ENCODE data around the gene AKAP12. TPM values are rescaled to one million over a fixed set of nuclear protein-coding genes. Genes with fewer than 3 reads are reported as not detected.
"Not testable (repeated sequence)": the region's sequence is repeated elsewhere in the genome, so short reads cannot be mapped to it uniquely, and the experiment has no call there.

The AKAP12 gene
- total RNA-seq, 2 donors from 2014 or later, result 4.7 TPM; not detected in 1

- H3K4me1 Mint-ChIP-seq (ENCODE audit: low read depth in 2 of 2), result peaks cover 45 to 51% of the 10 kb centered on the region in 2 donors
- H3K36me3 Mint-ChIP-seq; H3K27me3 Mint-ChIP-seq; H3K27ac Mint-ChIP-seq; DNase-seq (ENCODE audit: low spot score); ATAC-seq; H3K9me3 Mint-ChIP-seq; H3K4me3 Mint-ChIP-seq: not testable (repeated sequence)
Measured at GRCh38 chr6:151382631-151383030, 142.9 kb downstream of the AKAP12 start.

GRCh38 chr6:151384151-151384550 lies 144.4 kb downstream of the AKAP12 start:
- ATAC-seq, result no peak
- no peaks in the 10 kb centered on the region for H3K9me3 Mint-ChIP-seq
- no peaks in the 10 kb centered on the region for H3K27me3 Mint-ChIP-seq
- DNase-seq (ENCODE audit: low spot score), result no peak
- H3K4me1 Mint-ChIP-seq (ENCODE audit: low read depth in 2 of 2), result peaks cover 41 to 46% of the 10 kb centered on the region in 2 donors
- H3K27ac Mint-ChIP-seq, result peak overlapping the region; percentile 52 to 66
- peak overlapping the region; percentile 37 for H3K4me3 Mint-ChIP-seq
- peaks cover 7% of the 10 kb centered on the region for H3K36me3 Mint-ChIP-seq

GRCh38 chr6:151385177-151385576 lies 145.4 kb downstream of the AKAP12 start:
- peak overlapping the region; percentile 37 for H3K4me3 Mint-ChIP-seq
- peaks cover 36 to 44% of the 10 kb centered on the region in 2 donors for H3K4me1 Mint-ChIP-seq (ENCODE audit: low read depth in 2 of 2)
- no peaks in the 10 kb centered on the region for H3K27me3 Mint-ChIP-seq
- DNase-seq (ENCODE audit: low spot score) (no peak), ATAC-seq (no peak)
- peaks cover 7% of the 10 kb centered on the region for H3K36me3 Mint-ChIP-seq
- no peaks in the 10 kb centered on the region for H3K9me3 Mint-ChIP-seq
- H3K27ac Mint-ChIP-seq, result peak overlapping the region; percentile 52 to 66

- no peak for ATAC-seq
- Mint-ChIP-seq H3K9me3 (no peaks in the 10 kb centered on the region), H3K4me1 (ENCODE audit: low read depth in 2 of 2) (peaks cover 30 to 34% of the 10 kb centered on the region in 2 donors), H3K27me3 (no peaks in the 10 kb centered on the region), H3K36me3 (peaks cover 15% of the 10 kb centered on the region), H3K27ac (peak overlapping the region; percentile 11 to 96), H3K4me3 (peak overlapping the region; percentile 34)
- no peak for DNase-seq (ENCODE audit: low spot score)
Measured at GRCh38 chr6:151387175-151387970, 147.6 kb downstream of the AKAP12 start.

DNA sequence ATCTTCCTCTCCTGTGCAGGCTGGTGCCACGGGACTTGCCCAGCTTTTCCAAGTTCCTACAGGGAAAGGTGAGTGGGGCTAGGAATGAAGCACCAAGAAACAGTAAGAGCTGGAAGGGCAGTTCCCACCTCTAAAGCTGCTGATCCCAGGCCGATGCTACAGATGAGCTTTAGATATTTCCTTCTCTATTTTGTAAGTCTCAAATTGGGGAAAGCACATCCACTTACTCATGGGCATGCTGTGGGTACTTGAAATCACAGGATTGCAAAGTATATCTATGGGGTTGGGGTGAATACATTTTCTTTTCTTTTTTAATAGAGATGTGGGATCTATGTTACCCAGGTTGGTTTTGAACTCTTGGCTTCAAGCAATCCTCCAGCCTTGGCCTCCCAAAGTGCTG lies 148.5 kb downstream of the AKAP12 start:
- Mint-ChIP-seq H3K9me3 (no peaks in the 10 kb centered on the region), H3K27me3 (no peaks in the 10 kb centered on the region), H3K4me1 (ENCODE audit: low read depth in 2 of 2) (peaks cover 38 to 43% of the 10 kb centered on the region in 2 donors), H3K4me3 (peak overlapping the region; percentile 98), H3K27ac (peak overlapping the region; percentile 95 to 96), H3K36me3 (peaks cover 15% of the 10 kb centered on the region)
- ATAC-seq (no peak), DNase-seq (ENCODE audit: low spot score) (no peak)

GRCh38 chr6:151388997-151389617 lies 149.3 kb downstream of the AKAP12 start:
- H3K27ac Mint-ChIP-seq, result peak overlapping the region; percentile 95 to 96
- ATAC-seq (no peak), DNase-seq (ENCODE audit: low spot score) (no peak)
- H3K27me3 Mint-ChIP-seq, result no peaks in the 10 kb centered on the region
- peaks cover 12% of the 10 kb centered on the region for H3K36me3 Mint-ChIP-seq
- peaks cover 44 to 47% of the 10 kb centered on the region in 2 donors for H3K4me1 Mint-ChIP-seq (ENCODE audit: low read depth in 2 of 2)
- no peaks in the 10 kb centered on the region for H3K9me3 Mint-ChIP-seq
- H3K4me3 Mint-ChIP-seq, result peak overlapping the region; percentile 98

GRCh38 chr6:151389618-151390275 lies 150.0 kb downstream of the AKAP12 start:
- peaks cover 40 to 44% of the 10 kb centered on the region in 2 donors for H3K4me1 Mint-ChIP-seq (ENCODE audit: low read depth in 2 of 2)
- DNase-seq (ENCODE audit: low spot score) (no peak), ATAC-seq (no peak)
- no peaks in the 10 kb centered on the region for H3K27me3 Mint-ChIP-seq
- H3K27ac Mint-ChIP-seq, result peak overlapping the region; percentile 95 to 96
- H3K36me3 Mint-ChIP-seq, result peaks cover 8% of the 10 kb centered on the region
- no peaks in the 10 kb centered on the region for H3K9me3 Mint-ChIP-seq
- peak overlapping the region; percentile 98 for H3K4me3 Mint-ChIP-seq

DNA sequence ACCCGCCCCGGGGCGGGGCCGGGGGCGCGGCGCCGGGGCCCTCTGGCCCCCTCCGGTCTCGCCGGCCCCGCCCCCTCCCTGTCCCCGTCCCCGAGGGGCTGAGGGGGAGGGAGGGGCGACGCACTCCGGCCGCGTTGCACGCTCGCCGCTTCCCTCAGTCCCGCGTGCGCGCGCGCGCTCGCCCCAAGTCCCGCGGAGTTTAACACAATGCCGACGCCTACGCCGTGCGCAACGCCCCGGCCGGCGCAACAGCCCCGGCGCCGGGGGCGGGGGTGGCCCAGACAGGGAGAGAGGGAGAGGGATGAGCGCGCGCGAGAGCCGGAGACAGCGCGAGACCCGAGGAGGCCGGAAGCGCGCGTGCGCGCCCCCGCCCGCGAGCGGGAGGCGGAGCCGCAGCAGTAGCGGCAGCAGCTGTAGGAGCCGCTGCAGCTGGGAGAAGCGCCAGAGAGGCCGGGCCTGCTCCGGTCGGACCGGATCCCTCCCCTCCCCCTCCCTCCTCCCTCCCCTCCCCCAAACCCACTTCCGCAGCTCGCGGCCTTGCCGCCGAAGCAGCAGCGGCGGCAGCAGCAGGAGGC lies 150.6 kb downstream of the AKAP12 start:
- H3K9me3 Mint-ChIP-seq, result no peaks in the 10 kb centered on the region
- H3K27ac Mint-ChIP-seq, result peak overlapping the region; percentile 95 to 96
- H3K4me1 Mint-ChIP-seq (ENCODE audit: low read depth in 2 of 2), result peaks cover 39 to 44% of the 10 kb centered on the region in 2 donors
- no peaks in the 10 kb centered on the region for H3K27me3 Mint-ChIP-seq
- peak; percentile 91 to 93 for ATAC-seq
- H3K4me3 Mint-ChIP-seq, result peak overlapping the region; percentile 60
- DNase-seq (ENCODE audit: low spot score), result peak; percentile 99
- peaks cover 8% of the 10 kb centered on the region for H3K36me3 Mint-ChIP-seq

- H3K27me3 Mint-ChIP-seq, result no peaks in the 10 kb centered on the region
- no peaks in the 10 kb centered on the region for H3K9me3 Mint-ChIP-seq
- peaks cover 40 to 45% of the 10 kb centered on the region in 2 donors for H3K4me1 Mint-ChIP-seq (ENCODE audit: low read depth in 2 of 2)
- ATAC-seq (peak in 1 of 2 donors; percentile 21), DNase-seq (ENCODE audit: low spot score) (peak; percentile 86)
- H3K27ac Mint-ChIP-seq, result peak overlapping the region in 1 of 2 donors; percentile 97
- H3K36me3 Mint-ChIP-seq, result peaks cover 8% of the 10 kb centered on the region
- peak overlapping the region; percentile 99 for H3K4me3 Mint-ChIP-seq
Measured at GRCh38 chr6:151390851-151391470, 151.2 kb downstream of the AKAP12 start.

DNA sequence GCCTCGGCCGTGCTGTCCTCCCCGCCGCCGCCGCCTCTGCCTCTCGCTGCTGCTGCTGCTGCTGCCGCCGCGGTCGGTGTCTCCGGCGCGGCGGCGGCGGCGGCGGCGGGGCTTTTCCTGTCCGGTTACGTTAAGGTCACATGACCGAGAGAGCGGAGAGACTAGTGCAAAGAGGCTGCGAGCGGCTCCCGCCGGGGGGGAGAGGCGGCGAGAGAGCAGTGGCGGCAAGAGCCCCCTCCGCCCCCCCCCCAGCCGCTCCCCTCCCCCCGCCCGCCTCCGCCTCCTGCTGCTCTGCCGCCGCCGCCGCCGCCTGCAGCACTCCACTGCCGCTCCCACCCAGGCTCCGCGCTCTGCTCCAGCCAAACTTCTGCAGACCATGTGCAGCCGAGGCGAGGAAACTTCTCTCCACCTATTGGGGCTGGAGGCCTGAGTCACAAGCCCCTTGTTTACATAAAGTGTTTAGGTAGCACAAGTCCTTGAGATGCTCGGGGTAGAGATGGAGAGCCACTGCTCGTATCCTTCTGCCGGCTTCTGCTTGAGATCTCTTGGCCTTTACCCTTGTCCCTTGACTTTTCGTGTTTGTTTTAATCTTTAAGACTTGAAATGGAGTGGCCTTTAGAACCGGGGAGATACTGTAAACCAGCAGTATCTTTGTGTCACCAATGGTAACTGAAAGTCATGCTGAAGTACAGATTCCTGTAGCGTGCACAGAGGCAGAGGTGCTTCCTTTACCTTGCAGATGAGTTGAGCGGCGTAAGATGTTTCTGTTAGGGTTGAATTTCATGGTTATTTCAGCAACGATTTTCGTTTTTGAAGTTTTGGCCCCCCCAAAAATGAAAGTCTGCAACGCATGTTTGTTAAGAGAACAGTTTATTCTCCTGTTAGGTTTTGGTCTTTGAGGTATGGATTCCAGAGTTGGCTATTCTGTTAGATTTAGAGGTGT lies 152.0 kb downstream of the AKAP12 start, which contains the start of gene ZBTB2:
Gene ZBTB2 (minus strand): TSS at position 89 of the 943 bp plus-strand sequence. CDS start 17,922 bp downstream, outside the sequence.
- Mint-ChIP-seq H3K9me3 (no peaks in the 10 kb centered on the region), H3K27me3 (no peaks in the 10 kb centered on the region), H3K4me1 (ENCODE audit: low read depth in 2 of 2) (peaks cover 42 to 50% of the 10 kb centered on the region in 2 donors), H3K27ac (peak within 1 kb of the TSS; percentile 97 to 98), H3K36me3 (peaks cover 13% of the 10 kb centered on the region), H3K4me3 (peak within 1 kb of the TSS; percentile 99)
- ATAC-seq, result peak in 1 of 2 donors; percentile 0
- DNase-seq (ENCODE audit: low spot score), result peak; percentile 80

DNA sequence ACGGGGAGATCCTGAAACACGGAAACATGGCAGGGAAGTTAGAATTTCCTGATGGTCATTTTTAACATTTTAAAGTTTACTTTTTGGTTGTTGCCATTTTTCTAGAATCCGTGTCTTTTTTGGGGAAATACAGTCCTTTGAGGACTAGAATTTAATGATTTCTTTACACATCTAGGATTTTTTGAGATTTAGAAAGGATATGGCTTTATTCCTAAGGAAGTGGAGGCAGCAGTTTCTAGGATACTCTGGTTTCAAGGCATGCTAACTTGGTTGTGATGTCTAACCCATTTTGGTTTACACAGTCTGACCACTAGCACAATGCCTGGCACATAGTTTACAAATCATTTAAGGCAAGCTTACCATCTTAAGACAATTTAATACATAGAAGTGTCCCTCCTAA lies 152.7 kb downstream of the AKAP12 start:
- H3K4me3 Mint-ChIP-seq, result peak overlapping the region; percentile 99
- peaks cover 13% of the 10 kb centered on the region for H3K36me3 Mint-ChIP-seq
- H3K27ac Mint-ChIP-seq, result peak overlapping the region; percentile 97 to 98
- no peak for DNase-seq (ENCODE audit: low spot score)
- ATAC-seq, result no peak
- peaks cover 43 to 55% of the 10 kb centered on the region in 2 donors for H3K4me1 Mint-ChIP-seq (ENCODE audit: low read depth in 2 of 2)
- H3K27me3 Mint-ChIP-seq, result no peaks in the 10 kb centered on the region
- H3K9me3 Mint-ChIP-seq, result no peaks in the 10 kb centered on the region

- DNase-seq (ENCODE audit: low spot score) (no peak), ATAC-seq (no peak)
- Mint-ChIP-seq H3K27me3 (no peaks in the 10 kb centered on the region), H3K9me3 (no peaks in the 10 kb centered on the region), H3K4me3 (peak overlapping the region; percentile 99), H3K4me1 (ENCODE audit: low read depth in 2 of 2) (peaks cover 48 to 56% of the 10 kb centered on the region in 2 donors), H3K36me3 (peaks cover 13% of the 10 kb centered on the region), H3K27ac (peak overlapping the region; percentile 97 to 98)
Measured at GRCh38 chr6:151393410-151393809, 153.6 kb downstream of the AKAP12 start.

All from natural killer cell treated with Interleukin-12 subunit alpha and Interleukin-12 subunit beta and Interleukin-15 and Interleukin-18, amount 100 ng/mL, for 72 hours (primary cell).